GM12864 (cell line): Measurements from ENCODE around the gene CECR2.

Experiments used
- DNase-seq: peaks from one replicate; pipeline ENCODE4 v3.0.0-alpha.2; 2011; ENCODE audit warnings: low read depth
- H3K4me3 ChIP-seq: 2 replicates; pipeline ENCODE4 v1.5.1; 2011; ENCODE audit warnings: mild to moderate bottlenecking, low read depth, low read length, control low read depth
- TF ChIP-seq, protein P1 (sequence below): IDR thresholded peaks from 2 replicates; pipeline ENCODE4 v1.5.1; 2011; ENCODE audit warnings: low read depth, mild to moderate bottlenecking, moderate library complexity, low read length, control low read depth, inconsistent platforms; ENCODE audit errors: missing control alignments

The CECR2 gene

DNA sequence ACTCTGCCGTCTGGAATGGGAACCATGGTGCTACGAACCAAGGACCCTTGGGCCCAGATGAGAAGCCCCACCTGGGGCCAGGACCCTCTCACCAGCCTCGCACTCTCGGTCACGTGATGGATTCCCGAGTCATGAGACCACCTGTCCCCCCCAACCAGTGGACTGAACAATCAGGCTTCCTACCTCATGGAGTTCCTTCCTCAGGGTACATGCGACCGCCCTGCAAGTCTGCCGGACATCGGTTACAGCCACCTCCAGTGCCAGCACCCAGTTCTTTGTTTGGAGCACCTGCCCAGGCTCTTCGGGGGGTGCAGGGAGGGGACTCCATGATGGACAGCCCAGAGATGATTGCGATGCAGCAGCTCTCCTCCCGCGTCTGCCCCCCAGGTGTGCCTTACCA is 173.2 kb downstream of the CECR2 start:
- H3K4me3 ChIP-seq: no peak overlapping the region
- DNase-seq: no peak
- TF ChIP-seq, protein P1, sequence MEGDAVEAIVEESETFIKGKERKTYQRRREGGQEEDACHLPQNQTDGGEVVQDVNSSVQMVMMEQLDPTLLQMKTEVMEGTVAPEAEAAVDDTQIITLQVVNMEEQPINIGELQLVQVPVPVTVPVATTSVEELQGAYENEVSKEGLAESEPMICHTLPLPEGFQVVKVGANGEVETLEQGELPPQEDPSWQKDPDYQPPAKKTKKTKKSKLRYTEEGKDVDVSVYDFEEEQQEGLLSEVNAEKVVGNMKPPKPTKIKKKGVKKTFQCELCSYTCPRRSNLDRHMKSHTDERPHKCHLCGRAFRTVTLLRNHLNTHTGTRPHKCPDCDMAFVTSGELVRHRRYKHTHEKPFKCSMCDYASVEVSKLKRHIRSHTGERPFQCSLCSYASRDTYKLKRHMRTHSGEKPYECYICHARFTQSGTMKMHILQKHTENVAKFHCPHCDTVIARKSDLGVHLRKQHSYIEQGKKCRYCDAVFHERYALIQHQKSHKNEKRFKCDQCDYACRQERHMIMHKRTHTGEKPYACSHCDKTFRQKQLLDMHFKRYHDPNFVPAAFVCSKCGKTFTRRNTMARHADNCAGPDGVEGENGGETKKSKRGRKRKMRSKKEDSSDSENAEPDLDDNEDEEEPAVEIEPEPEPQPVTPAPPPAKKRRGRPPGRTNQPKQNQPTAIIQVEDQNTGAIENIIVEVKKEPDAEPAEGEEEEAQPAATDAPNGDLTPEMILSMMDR: no peak

DNA sequence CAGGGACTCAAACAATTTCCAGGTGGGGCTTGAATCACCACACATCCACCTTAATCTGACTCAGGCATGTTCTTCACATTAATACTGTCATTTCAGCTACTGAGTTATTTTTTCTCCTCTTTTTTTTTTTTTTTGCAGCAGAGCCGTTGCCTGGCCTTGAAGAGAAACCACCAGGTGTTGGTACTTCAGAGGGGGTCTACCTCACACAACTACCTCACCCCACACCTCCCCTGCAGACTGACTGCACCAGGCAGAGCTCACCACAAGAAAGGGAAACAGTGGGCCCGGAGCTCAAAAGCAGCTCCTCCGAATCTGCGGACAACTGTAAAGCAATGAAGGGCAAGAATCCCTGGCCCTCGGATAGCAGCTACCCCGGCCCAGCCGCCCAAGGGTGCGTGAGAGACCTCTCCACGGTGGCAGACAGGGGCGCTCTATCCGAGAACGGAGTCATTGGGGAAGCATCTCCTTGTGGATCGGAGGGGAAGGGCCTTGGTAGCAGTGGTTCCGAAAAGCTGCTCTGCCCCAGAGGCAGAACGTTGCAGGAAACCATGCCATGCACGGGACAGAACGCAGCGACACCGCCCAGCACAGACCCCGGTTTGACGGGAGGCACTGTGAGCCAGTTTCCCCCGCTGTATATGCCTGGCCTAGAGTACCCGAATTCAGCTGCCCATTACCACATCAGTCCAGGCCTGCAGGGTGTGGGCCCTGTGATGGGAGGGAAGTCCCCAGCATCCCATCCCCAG is 178.9 kb downstream of the CECR2 start:
- DNase-seq: no peak
- H3K4me3 ChIP-seq: no peak overlapping the region
- TF ChIP-seq, protein P1: no peak

DNA sequence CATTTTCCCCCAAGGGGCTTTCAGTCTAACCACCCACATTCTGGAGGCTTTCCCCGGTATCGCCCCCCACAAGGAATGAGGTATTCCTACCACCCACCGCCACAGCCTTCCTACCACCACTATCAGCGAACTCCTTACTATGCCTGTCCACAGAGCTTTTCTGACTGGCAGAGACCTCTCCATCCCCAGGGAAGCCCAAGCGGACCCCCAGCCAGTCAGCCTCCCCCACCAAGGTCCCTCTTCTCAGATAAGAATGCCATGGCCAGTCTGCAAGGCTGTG is 179.4 kb downstream of the CECR2 start:
- H3K4me3 ChIP-seq: no peak overlapping the region
- TF ChIP-seq, protein P1: no peak
- DNase-seq: no peak

DNA sequence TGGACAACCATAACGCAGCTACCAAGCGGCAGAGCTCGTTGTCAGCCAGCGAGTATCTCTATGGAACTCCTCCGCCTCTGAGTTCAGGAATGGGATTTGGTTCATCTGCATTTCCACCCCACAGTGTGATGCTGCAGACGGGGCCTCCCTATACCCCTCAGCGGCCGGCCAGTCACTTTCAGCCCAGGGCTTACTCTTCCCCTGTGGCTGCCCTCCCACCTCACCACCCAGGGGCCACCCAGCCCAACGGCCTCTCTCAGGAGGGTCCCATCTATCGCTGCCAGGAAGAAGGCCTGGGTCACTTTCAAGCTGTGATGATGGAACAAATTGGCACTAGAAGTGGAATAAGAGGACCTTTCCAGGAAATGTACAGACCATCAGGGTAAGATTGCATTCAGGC is 179.9 kb downstream of the CECR2 start:
- H3K4me3 ChIP-seq: no peak overlapping the region
- TF ChIP-seq, protein P1: no peak
- no peak for DNase-seq

DNA sequence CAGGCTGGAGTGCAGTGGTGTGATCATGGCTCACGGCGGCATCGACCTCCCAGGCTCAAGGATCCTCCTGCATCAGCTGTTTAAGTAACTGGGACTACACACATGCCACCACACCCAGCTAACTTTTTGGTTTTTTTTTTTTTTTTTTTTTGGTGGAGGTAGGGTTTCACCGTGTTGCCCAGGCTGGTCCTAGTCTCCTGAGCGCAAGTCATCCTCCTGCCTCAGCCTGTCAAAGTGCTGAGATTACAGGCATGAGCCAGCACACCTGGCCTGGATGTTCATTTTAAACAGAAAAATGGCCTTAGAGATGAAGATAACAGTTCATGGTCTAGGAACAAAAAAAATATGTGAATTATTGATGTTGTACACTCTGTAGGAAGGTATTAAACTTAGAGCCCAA is 180.4 kb downstream of the CECR2 start:
- DNase-seq: no peak
- TF ChIP-seq, protein P1: no peak
- H3K4me3 ChIP-seq: no peak overlapping the region

DNA sequence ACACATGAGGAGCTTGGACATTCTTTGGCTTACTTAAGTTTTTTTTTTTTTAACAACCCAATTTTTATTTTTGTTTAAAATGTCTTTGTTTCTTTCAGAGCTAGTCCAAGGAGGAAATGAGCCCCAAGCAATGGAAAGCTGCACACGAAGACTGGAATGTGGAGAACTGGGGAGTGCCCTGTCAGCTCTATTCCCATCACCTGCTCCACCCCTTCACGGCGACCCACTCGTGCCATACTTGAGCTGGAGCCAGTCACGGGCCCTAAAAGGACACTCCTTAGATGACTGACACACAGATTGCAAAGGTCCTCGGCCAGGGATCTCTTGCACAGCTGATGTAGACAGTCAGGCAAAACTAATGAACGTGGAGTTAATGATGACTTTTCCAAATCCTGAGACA is 183.5 kb downstream of the CECR2 start:
- no peak for DNase-seq
- no peak overlapping the region for H3K4me3 ChIP-seq
- TF ChIP-seq, protein P1: no peak

DNA sequence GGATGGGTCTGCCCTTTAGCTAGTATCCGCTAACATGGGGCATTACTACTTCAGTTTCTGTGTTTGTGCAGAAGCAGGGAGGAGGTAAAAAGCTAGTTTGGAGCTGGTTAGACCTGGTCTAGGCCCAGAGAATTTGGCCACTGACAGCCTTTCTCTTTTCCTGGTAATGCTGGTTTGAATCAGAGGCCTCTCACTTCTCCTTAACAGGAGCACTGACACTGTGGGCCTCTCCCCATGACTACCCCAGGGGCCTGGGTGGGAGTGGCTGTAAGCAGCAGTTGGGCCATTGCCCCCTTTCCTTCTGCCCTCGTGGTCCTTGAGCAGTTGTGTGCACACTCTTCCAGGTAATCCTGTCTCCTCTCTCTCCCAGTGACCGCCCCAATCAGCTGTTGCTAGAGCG is 185.6 kb downstream of the CECR2 start:
- no peak for DNase-seq
- TF ChIP-seq, protein P1: no peak
- no peak overlapping the region for H3K4me3 ChIP-seq
